Endothelial cell of umbilical vein (primary cell): Measurements from ENCODE around the gene UBQLN2. TPM values are rescaled to one million over a fixed set of nuclear protein-coding genes. Genes with fewer than 3 reads are reported as not detected.

Experiments
- BruUV-seq: library from RNA; stranded (reverse); fragments of 400-500 nt; replicated peaks from 2 replicates; lab custom pipeline; 2021; lab: Mats Ljungman, UMichigan
- CTCF ChIA-PET: fragments of 300-600, 350-600 bp; sonication (Branson Sonifier 250); formaldehyde crosslinking; loops from one replicate; lab custom pipeline; 2021; ENCODE audit warnings: antibody characterized with exemption, inconsistent platforms; lab: Charles Lee
- POLR2A ChIA-PET: fragments of 300-600, 350-600 bp; sonication (Branson Sonifier 250); formaldehyde crosslinking; loops from one replicate; lab custom pipeline; 2021; ENCODE audit warnings: antibody characterized with exemption, inconsistent platforms; lab: Charles Lee
- DNase-seq: peaks from one replicate; pipeline ENCODE4 v3.0.0-alpha.2; 2011; ENCODE audit warnings: low read depth, low spot score
- FAIRE-seq: peaks from 2 replicates; lab custom pipeline; 2011; peaks lifted over from hg19 to GRCh38; lab: Jason Lieb, UNC
- H2AFZ ChIP-seq: 2 replicates; pipeline ENCODE4 v1.6.0; 2012; ENCODE audit warnings: low read depth, low read length, control low read depth, inconsistent platforms
- H3K27ac ChIP-seq: 2 replicates; pipeline ENCODE4 v1.5.1; 2011; ENCODE audit warnings: low read depth, mild to moderate bottlenecking, control low read depth, low read length, moderate library complexity; ENCODE audit not compliant: insufficient read depth
- H3K27me3 ChIP-seq, 2 experiments: 2 replicates each; pipeline versions ENCODE4 v1.6.0 to v1.6.1; 2011; ENCODE audit warnings: low read length in 2 of 2, mixed read lengths in 1 of 2; ENCODE audit not compliant: control insufficient read depth in 2 of 2, insufficient read depth in 2 of 2
- H3K36me3 ChIP-seq, 2 experiments: 2 replicates in 1 of 2; 3 replicates in 1 of 2; pipeline ENCODE4 v1.5.1; 2011; ENCODE audit warnings: low read length in 2 of 2, mild to moderate bottlenecking in 1 of 2, moderate library complexity in 1 of 2; ENCODE audit not compliant: control insufficient read depth in 2 of 2, insufficient read depth in 2 of 2; ENCODE audit errors: extremely low read depth in 1 of 2
- H3K4me1 ChIP-seq: 3 replicates; pipeline ENCODE4 v1.5.1; 2011; ENCODE audit warnings: mild to moderate bottlenecking, low read length; ENCODE audit not compliant: control insufficient read depth, insufficient read depth; ENCODE audit errors: extremely low read depth
- H3K4me2 ChIP-seq: 2 replicates; pipeline ENCODE4 v1.6.1; 2011; ENCODE audit warnings: low read length, control low read depth, mixed read lengths; ENCODE audit not compliant: insufficient read depth
- H3K4me3 ChIP-seq, 3 experiments: fragments of 200-600 bp in 1 of 3; sonication (generic), shearing (Covaris generic) in 1 of 3; replicated peaks in 1 of 3; 2 replicates each; pipeline ENCODE4 v1.5.1; 2011 to 2016; ENCODE audit warnings: control low read depth in 3 of 3, low read length in 3 of 3, mild to moderate bottlenecking in 2 of 3, inconsistent platforms in 1 of 3, low read depth in 1 of 3, moderate library complexity in 1 of 3; ENCODE audit not compliant: insufficient read depth in 1 of 3
- H3K79me2 ChIP-seq: 2 replicates; pipeline ENCODE4 v1.6.0; 2012; ENCODE audit warnings: low read length, inconsistent platforms; ENCODE audit not compliant: control insufficient read depth, insufficient read depth
- H3K9ac ChIP-seq: replicated peaks from 2 replicates; pipeline ENCODE3; 2011; ENCODE audit warnings: low read length, control low read depth; ENCODE audit not compliant: insufficient read depth; ENCODE audit errors: extremely low read depth
- H3K9me1 ChIP-seq: replicated peaks from 3 replicates; pipeline ENCODE4 v1.6.0; 2011; ENCODE audit warnings: mild to moderate bottlenecking, low read length; ENCODE audit not compliant: control insufficient read depth, insufficient read depth; ENCODE audit errors: extremely low read depth
- H3K9me3 ChIP-seq: replicated peaks from 2 replicates; pipeline ENCODE4 v1.5.1; 2012; ENCODE audit warnings: low read length, inconsistent platforms; ENCODE audit not compliant: control insufficient read depth, insufficient read depth
- H4K20me1 ChIP-seq: replicated peaks from 2 replicates; pipeline ENCODE3; 2011; ENCODE audit warnings: mild to moderate bottlenecking, low read length; ENCODE audit not compliant: control insufficient read depth, insufficient read depth; ENCODE audit errors: extremely low read depth
- CTCF ChIP-seq, 2 donors: IDR thresholded peaks; 1 replicate in 1 of 2; 2 replicates in 1 of 2; pipeline ENCODE4 v1.5.1; 2011; ENCODE audit warnings: low read length in 2 of 2, mild to moderate bottlenecking in 2 of 2, moderate library complexity in 2 of 2, control low read depth in 1 of 2, inconsistent platforms in 1 of 2, low read depth in 1 of 2; ENCODE audit not compliant: insufficient read depth in 1 of 2; ENCODE audit errors: extremely low read depth in 1 of 2
- EZH2 ChIP-seq: IDR thresholded peaks from 2 replicates; pipeline ENCODE4 v1.6.1; 2012; ENCODE audit warnings: borderline replicate concordance, low read depth, mild to moderate bottlenecking, moderate library complexity, low read length, inconsistent platforms; ENCODE audit not compliant: severe bottlenecking
- FOS ChIP-seq: IDR thresholded peaks from 2 replicates; pipeline ENCODE4 v1.6.1; 2011; ENCODE audit warnings: mild to moderate bottlenecking, low read length, moderate library complexity, borderline replicate concordance; ENCODE audit not compliant: insufficient read depth
- GATA2 ChIP-seq: IDR thresholded peaks from 2 replicates; pipeline ENCODE4 v1.7.0; 2011; ENCODE audit warnings: low read depth, mild to moderate bottlenecking, moderate library complexity, mixed read lengths, low read length; ENCODE audit not compliant: insufficient read length, insufficient read depth
- JUN ChIP-seq: IDR thresholded peaks from 2 replicates; pipeline ENCODE4 v1.6.1; 2011; ENCODE audit warnings: borderline replicate concordance, low read depth; ENCODE audit not compliant: insufficient read length, insufficient read depth
- MAX ChIP-seq: IDR thresholded peaks from 2 replicates; pipeline ENCODE4 v1.6.1; 2011; ENCODE audit not compliant: insufficient read depth, insufficient read length
- MYC ChIP-seq: IDR thresholded peaks from one replicate; pipeline ENCODE4 v1.6.1; 2011; ENCODE audit warnings: mild to moderate bottlenecking, low read depth, low read length
- POLR2A ChIP-seq: IDR thresholded peaks from 2 replicates; pipeline ENCODE4 v1.6.1; 2012; ENCODE audit warnings: low read depth, mild to moderate bottlenecking, control low read depth, low read length
- POLR2AphosphoS5 ChIP-seq: IDR thresholded peaks from 2 replicates; pipeline ENCODE4 v1.6.1; 2012; ENCODE audit warnings: low read depth, mild to moderate bottlenecking, control low read depth, low read length, moderate library complexity; ENCODE audit not compliant: insufficient read depth
- dilution Hi-C: fragments of 300-500 bp; cut with MboI; formaldehyde crosslinking; loops from one replicate; pipeline ENCODE4 v1.15.0; 2019; ENCODE audit warnings: low sequenced_read_pairs; ENCODE audit not compliant: extremely low pct_ligation_motif_present
- intact Hi-C: fragments of 100-400 bp; cut with micrococcal nuclease; formaldehyde crosslinking; loops from one replicate; pipeline ENCODE4 v1.10.0; 2022
- polyA plus RNA-seq, 4 experiments: library from polyadenylated mRNA; depleted of rRNA in 3 of 4; stranded (reverse) in 3 of 4; unstranded in 1 of 4; fragments of >200 nt; gene quantifications; 2 replicates each; pipeline versions ENCODE4 v1.2.1 to v1.2.3, GENCODE V29; 2011 to 2012; ENCODE audit warnings: missing spikeins in 1 of 4
- total RNA-seq: library from RNA; stranded (reverse); gene quantifications from 2 replicates; pipeline ENCODE4 v1.2.3, GENCODE V29; 2021

UBQLN2 gene
- total and polyA plus RNA-seq, 2 donors (not counting 3 experiments of a cell fraction or from before 2014, with no cell fraction given), result 17.1 to 25.3 TPM

GRCh38 chrX:56554870-56555269, 8.6 kb upstream of the UBQLN2 start:
- no peak overlapping the region for H3K4me3 ChIP-seq
- DNase-seq (no peak), FAIRE-seq (no peak)
- dilution Hi-C loops, result no loop called here
- H3K36me3 ChIP-seq, result no peaks in the 10 kb centered on the region
- no TSS peak for BruUV-seq
- H4K20me1 ChIP-seq, result no peaks in the 10 kb centered on the region
- TF ChIP-seq CTCF (IDR thresholded peaks at IDR 0.05; ENCODE audit: extremely low read depth in 1 of 2, insufficient read depth in 1 of 2, low read depth in 1 of 2, low read length in 2 of 2), result no peak
- TF ChIP-seq GATA2, result no peak
- TF ChIP-seq POLR2A, result no peak
- TF ChIP-seq MYC, result no peak
- no peak for TF ChIP-seq EZH2
- TF ChIP-seq POLR2AphosphoS5, result no peak
- TF ChIP-seq FOS, result no peak
- no peak for TF ChIP-seq MAX
- TF ChIP-seq JUN, result no peak
- H3K79me2 ChIP-seq, result no peaks in the 10 kb centered on the region
- H3K27ac ChIP-seq, result no peak overlapping the region
- H3K9me1 ChIP-seq, result no peaks in the 10 kb centered on the region
- ChIA-PET CTCF (no interaction called here), POLR2A (no interaction called here)
- intact Hi-C loops, result no loop called here
- H3K4me2 ChIP-seq, result no peak overlapping the region
- no peaks in the 10 kb centered on the region for H3K4me1 ChIP-seq
- no peak overlapping the region for H3K9ac ChIP-seq
- no peaks in the 10 kb centered on the region for H3K27me3 ChIP-seq
- H2AFZ ChIP-seq, result no peak overlapping the region
- H3K9me3 ChIP-seq, result no peaks in the 10 kb centered on the region
